Kidney epithelial cell (primary cell): ENCODE data around the gene PRRC1. TPM values are rescaled to one million over a fixed set of nuclear protein-coding genes. Genes with fewer than 3 reads are reported as not detected.

Experiments
- DNase-seq: peaks from one replicate; pipeline ENCODE4 v3.0.0-alpha.2; 2010; ENCODE audit warnings: low read depth
- H3K27me3 ChIP-seq: 2 replicates; pipeline ENCODE4 v1.6.0; 2011; ENCODE audit warnings: low read length; ENCODE audit not compliant: control insufficient read depth, insufficient read depth
- H3K36me3 ChIP-seq: 2 replicates; pipeline ENCODE4 v1.5.1; 2011; ENCODE audit warnings: low read length; ENCODE audit not compliant: control insufficient read depth, insufficient read depth
- H3K4me3 ChIP-seq: 2 replicates; pipeline ENCODE4 v1.5.1; 2011; ENCODE audit warnings: low read depth, mild to moderate bottlenecking, control low read depth, low read length
- CTCF ChIP-seq: IDR thresholded peaks from 2 replicates; pipeline ENCODE4 v1.5.1; 2011; ENCODE audit warnings: mild to moderate bottlenecking, moderate library complexity, low read length, control low read depth, inconsistent platforms; ENCODE audit not compliant: insufficient read depth, poor library complexity, severe bottlenecking
- total RNA-seq: library from RNA; depleted of rRNA; stranded (reverse); fragments of >200 nt; gene quantifications from 2 replicates; pipeline ENCODE4 v1.2.3, GENCODE V29; 2015

PRRC1 gene
- total RNA-seq, 1 donor from 2014 or later = 54.9 TPM

DNA sequence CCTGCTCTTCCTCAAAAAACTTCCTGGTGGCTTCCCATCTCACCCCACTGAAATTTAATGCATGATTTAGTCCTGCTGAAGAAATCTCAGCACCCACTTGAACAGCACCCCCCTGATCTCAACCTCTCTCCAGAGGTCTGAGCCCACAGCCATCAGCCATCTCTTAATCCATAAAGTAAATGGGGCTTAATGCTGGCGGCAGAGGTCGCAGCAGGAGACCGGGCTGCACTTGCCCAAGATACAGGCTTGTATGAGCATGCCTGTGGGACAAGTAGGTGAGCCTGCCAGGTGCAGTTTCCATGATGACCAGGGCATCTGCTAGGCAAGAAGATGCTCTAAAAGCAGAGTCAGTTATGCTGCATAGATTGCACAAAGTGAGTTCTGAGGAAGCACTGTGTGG lies 79.1 kb downstream of the PRRC1 start:
- no peak for DNase-seq
- no peaks in the 10 kb centered on the region for H3K36me3 ChIP-seq
- H3K4me3 ChIP-seq = no peak overlapping the region
- H3K27me3 ChIP-seq = no peaks in the 10 kb centered on the region
- TF ChIP-seq CTCF = no peak

- H3K36me3 ChIP-seq = no peaks in the 10 kb centered on the region
- H3K27me3 ChIP-seq = no peaks in the 10 kb centered on the region
- no peak for DNase-seq
- no peak overlapping the region for H3K4me3 ChIP-seq
- no peak for TF ChIP-seq CTCF
Observed at GRCh38 chr5:127599320-127599719, 81.9 kb downstream of the PRRC1 start.

GRCh38 chr5:127599847-127600246 lies 82.4 kb downstream of the PRRC1 start:
- H3K27me3 ChIP-seq = no peaks in the 10 kb centered on the region
- TF ChIP-seq CTCF = no peak
- DNase-seq = no peak
- H3K36me3 ChIP-seq = no peaks in the 10 kb centered on the region
- no peak overlapping the region for H3K4me3 ChIP-seq

DNA sequence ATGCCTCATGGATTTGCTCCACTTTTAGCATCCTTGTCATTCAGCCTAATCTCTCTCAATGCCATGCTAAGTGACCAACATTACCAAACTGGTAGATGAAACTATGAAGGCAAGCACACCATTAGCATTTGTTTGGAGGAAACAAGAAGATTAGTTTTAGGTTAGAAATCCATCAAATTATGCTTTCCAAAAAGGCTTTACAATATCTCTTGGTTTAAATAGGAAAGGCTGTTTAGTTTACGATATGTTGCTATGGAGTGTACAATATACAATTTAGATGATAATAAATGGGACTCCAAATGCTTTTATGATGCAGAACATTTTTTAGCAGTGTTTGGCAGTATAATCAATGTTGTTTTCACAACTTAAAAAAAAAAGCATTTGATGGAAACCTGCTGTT lies 83.7 kb downstream of the PRRC1 start:
- no peak overlapping the region for H3K4me3 ChIP-seq
- no peaks in the 10 kb centered on the region for H3K36me3 ChIP-seq
- no peak for TF ChIP-seq CTCF

GRCh38 chr5:127601601-127602000 lies 84.2 kb downstream of the PRRC1 start:
- Histone ChIP-seq H3K27me3 (no peaks in the 10 kb centered on the region), H3K4me3 (no peak overlapping the region), H3K36me3 (no peaks in the 10 kb centered on the region)
- DNase-seq = no peak
- TF ChIP-seq CTCF = no peak

More for the DNA sequence above, 83.7 kb downstream of the PRRC1 start:
- DNase-seq = no peak
- H3K27me3 ChIP-seq = no peaks in the 10 kb centered on the region

DNA sequence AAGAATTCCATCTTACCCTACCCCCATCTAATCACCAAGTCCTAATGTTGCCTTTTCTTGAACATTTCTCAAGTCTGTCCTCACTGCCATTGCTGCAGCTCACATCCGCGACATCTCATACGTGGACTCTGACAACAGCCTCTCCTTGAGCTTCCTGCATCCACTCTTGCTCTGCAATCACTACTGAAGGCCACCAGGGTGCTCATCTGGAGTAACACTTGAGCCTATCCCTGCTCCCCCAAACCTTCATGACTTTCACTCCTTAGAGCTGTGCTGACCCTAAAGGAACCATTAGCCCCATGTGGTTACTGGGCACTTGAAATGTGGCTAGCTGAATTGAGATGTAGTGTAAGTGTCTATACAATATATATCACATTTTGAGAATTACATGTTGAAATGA lies 85.0 kb downstream of the PRRC1 start:
- Histone ChIP-seq H3K27me3 (no peaks in the 10 kb centered on the region), H3K36me3 (no peaks in the 10 kb centered on the region), H3K4me3 (no peak overlapping the region)
- no peak for TF ChIP-seq CTCF
- no peak for DNase-seq
